GM12878 (cell line): ENCODE measurements around the gene PSMD12. TPM values are rescaled to one million over a fixed set of nuclear protein-coding genes. Genes with fewer than 3 reads are reported as not detected.

Source experiments
- ATAC-seq: fragments of 200-7000 bp; cut with Tn5 transposase; 3 replicates; pipeline ENCODE4 v1.9.1; 2020; ENCODE audit warnings: mild to moderate bottlenecking, moderate library complexity
- BruUV-seq: library from RNA; stranded (reverse); fragments of 400-500 nt; replicated peaks from 2 replicates; lab custom pipeline; 2021; lab: Mats Ljungman, UMichigan
- CTCF ChIA-PET: fragments of 300-600 bp; sonication (Branson Sonifier 250); formaldehyde crosslinking; extraction: SDS; loops from one replicate; lab custom pipeline; 2021; ENCODE audit warnings: inconsistent platforms; lab: Yijun Ruan, JAX
- POLR2A ChIA-PET: fragments of 350-600 bp; formaldehyde crosslinking; extraction: SDS; loops from one replicate; lab custom pipeline; 2021; ENCODE audit warnings: inconsistent platforms; lab: Charles Lee
- RAD21 ChIA-PET: fragments of 300-600 bp; sonication (Branson Sonifier 250); formaldehyde crosslinking; loops from one replicate; lab custom pipeline; 2023; ENCODE audit warnings: antibody characterized with exemption; ENCODE audit not compliant: unreplicated experiment; lab: Charles Lee
- SMC1A ChIA-PET: fragments of 300-600 bp; sonication (Branson Sonifier 250); formaldehyde crosslinking; loops from one replicate; lab custom pipeline; 2023; ENCODE audit not compliant: unreplicated experiment, uncharacterized antibody; lab: Charles Lee
- DNase-seq: peaks from one replicate; pipeline ENCODE4 v3.0.0-alpha.2; 2011; ENCODE audit warnings: low read depth, low spot score
- FAIRE-seq: peaks from 3 replicates; lab custom pipeline; 2011; peaks lifted over from hg19 to GRCh38; lab: Jason Lieb, UNC
- H2AFZ ChIP-seq: 2 replicates; pipeline ENCODE4 v1.6.0; 2011; ENCODE audit warnings: low read depth, low read length, control low read depth; ENCODE audit not compliant: control insufficient read depth
- H3K27ac ChIP-seq: 2 replicates; pipeline ENCODE4 v1.5.1; 2011; ENCODE audit warnings: control low read depth; ENCODE audit not compliant: control insufficient read depth, insufficient read depth
- H3K27me3 ChIP-seq, 2 experiments: replicated peaks in 1 of 2; 2 replicates each; pipeline versions ENCODE4 v1.6.0 to v1.6.1; 2011; ENCODE audit warnings: low read length in 1 of 2; ENCODE audit not compliant: control insufficient read depth in 2 of 2, insufficient read depth in 2 of 2
- H3K36me3 ChIP-seq, 2 experiments: 2 replicates each; pipeline ENCODE4 v1.5.1; 2011; ENCODE audit warnings: low read length in 1 of 2; ENCODE audit not compliant: control insufficient read depth in 2 of 2, insufficient read depth in 2 of 2
- H3K4me1 ChIP-seq: 2 replicates; pipeline ENCODE4 v1.6.1; 2011; ENCODE audit warnings: mild to moderate bottlenecking, low read length, moderate library complexity, mixed read lengths; ENCODE audit not compliant: control insufficient read depth, insufficient read depth
- H3K4me2 ChIP-seq: 2 replicates; pipeline ENCODE4 v1.6.0; 2011; ENCODE audit warnings: control low read depth; ENCODE audit not compliant: control insufficient read depth, insufficient read depth
- H3K4me3 ChIP-seq: fragments of 200-600 bp; sonication (generic); 2 replicates; pipeline ENCODE4 v1.5.1; 2016
- H3K79me2 ChIP-seq: 2 replicates; pipeline ENCODE4 v1.6.0; 2011; ENCODE audit warnings: low read length; ENCODE audit not compliant: control insufficient read depth, insufficient read depth
- H3K9ac ChIP-seq: 2 replicates; pipeline ENCODE4 v1.8.0; 2011; ENCODE audit warnings: low read length, control low read depth, mixed read lengths; ENCODE audit not compliant: control insufficient read depth, insufficient read depth
- H3K9me3 ChIP-seq: replicated peaks from 3 replicates; pipeline ENCODE4 v1.5.1; 2011; ENCODE audit warnings: mild to moderate bottlenecking, low read length; ENCODE audit not compliant: control insufficient read depth, insufficient read depth
- H4K20me1 ChIP-seq: 2 replicates; pipeline ENCODE4 v1.6.0; 2011; ENCODE audit not compliant: control insufficient read depth, insufficient read depth
- CBFB ChIP-seq: IDR thresholded peaks from 2 replicates; pipeline ENCODE4 v1.6.1; 2016; ENCODE audit warnings: antibody characterized with exemption, low read depth
- EZH2 ChIP-seq: IDR thresholded peaks from 2 replicates; pipeline ENCODE4 v1.6.1; 2012; ENCODE audit warnings: low read depth, mild to moderate bottlenecking, control low read depth, inconsistent platforms, low read length, borderline replicate concordance; ENCODE audit not compliant: control insufficient read depth
- GATAD2B ChIP-seq: fragments of 450-650 bp; conservative IDR thresholded peaks from 2 replicates; pipeline ENCODE4 v1.6.1; 2017; ENCODE audit warnings: low read depth, mild to moderate bottlenecking, moderate library complexity
- PAX5 ChIP-seq: IDR thresholded peaks from 2 replicates; pipeline ENCODE4 v1.6.1; 2011; ENCODE audit warnings: low read depth, low read length, borderline replicate concordance
- RCOR1 ChIP-seq: conservative IDR thresholded peaks from 2 replicates; pipeline ENCODE4 v1.6.1; 2012; ENCODE audit warnings: low read depth, low read length, improper control_type of control experiment
- RUNX3 ChIP-seq: IDR thresholded peaks from 2 replicates; pipeline ENCODE4 v1.6.1; 2012; ENCODE audit warnings: low read length, inconsistent platforms
- SIX5 ChIP-seq: IDR thresholded peaks from 2 replicates; pipeline ENCODE4 v1.6.1; 2011; ENCODE audit warnings: mild to moderate bottlenecking, low read depth, low read length, moderate library complexity; ENCODE audit not compliant: severe bottlenecking
- SMC3 ChIP-seq: IDR thresholded peaks from 2 replicates; pipeline ENCODE4 v1.6.1; 2011; ENCODE audit warnings: low read length, improper control_type of control experiment, borderline replicate concordance
- SUZ12 ChIP-seq: fragments of 200-600 bp; sonication (generic); IDR thresholded peaks from one replicate; pipeline ENCODE4 v1.6.1; 2018; ENCODE audit warnings: antibody characterized with exemption, mild to moderate bottlenecking; ENCODE audit not compliant: unreplicated experiment
- TBL1XR1 ChIP-seq: IDR thresholded peaks from 2 replicates; pipeline ENCODE4 v1.6.1; 2012; ENCODE audit warnings: low read depth, low read length, improper control_type of control experiment
- ZNF207 ChIP-seq: fragments of 450-650 bp; IDR thresholded peaks from 2 replicates; pipeline ENCODE4 v1.6.1; 2014; ENCODE audit warnings: antibody characterized with exemption, mild to moderate bottlenecking, borderline replicate concordance
- ZNF384 ChIP-seq: IDR thresholded peaks from 2 replicates; pipeline ENCODE4 v1.6.1; 2012; ENCODE audit warnings: low read depth, mild to moderate bottlenecking, low read length, improper control_type of control experiment, borderline replicate concordance
- WGBS: methylation state at CpG from one replicate; pipeline ENCODE4 v1.1.6; 2016; ENCODE audit warnings: low lambda C conversion rate; ENCODE audit not compliant: insufficient replicate concordance, insufficient coverage; ENCODE audit errors: missing lambda C conversion rate; 5-methylcytosine and 5-hydroxymethylcytosine counted together
- in situ Hi-C: fragments of 300-500 bp; cut with MboI; formaldehyde crosslinking; loops from 9 replicates; pipeline ENCODE4 v1.14.3; 2018; ENCODE audit warnings: mixed read lengths
- intact Hi-C: fragments of 100-400 bp; cut with micrococcal nuclease; formaldehyde crosslinking; loops from one replicate; pipeline ENCODE4 v1.14.2; 2022; ENCODE audit not compliant: unreplicated experiment
- polyA plus RNA-seq, 11 experiments: library from polyadenylated mRNA; depleted of rRNA in 4 of 11; unstranded in 6 of 11; stranded (reverse) in 5 of 11; fragments of >200 nt; fragmentation: Nextera tagmentation in 4 of 11; fragmentation: Illumina TruSeq in 1 of 11; extraction: Ambion mirVana in 4 of 11; extraction: Trizol in 1 of 11; gene quantifications; 1 replicate in 1 of 11; 2 replicates in 10 of 11; pipeline versions ENCODE4 v1.2.1 to v1.2.3, GENCODE V29; 2011 to 2016; ENCODE audit warnings: inconsistent platforms in 2 of 11, missing spikeins in 2 of 11, low read depth in 1 of 11
- total RNA-seq, 4 experiments: library from RNA; depleted of rRNA in 3 of 4; stranded (reverse); fragments of >200 nt in 3 of 4; fragmentation: Illumina TruSeq in 1 of 4; extraction: Trizol in 1 of 4; gene quantifications; 2 replicates each; pipeline versions ENCODE4 v1.2.1 to v1.2.3, GENCODE V29; 2013 to 2021
- TF ChIP-seq, protein P1 (sequence below): IDR thresholded peaks from 2 replicates; pipeline ENCODE4 v1.6.1; 2011; ENCODE audit warnings: mild to moderate bottlenecking, low read depth, low read length, moderate library complexity; ENCODE audit not compliant: insufficient replicate concordance
- TF ChIP-seq, protein P2 (sequence below): fragments of 450-650 bp; formaldehyde crosslinking; IDR thresholded peaks from 2 replicates; pipeline ENCODE4 v1.4.0; 2022; ENCODE audit warnings: mild to moderate bottlenecking, moderate library complexity

PSMD12 gene
- total and polyA plus RNA-seq, 10 of the 15 experiments (the other 5 are each of a cell fraction or from before 2014, with no cell fraction given) = 19.8 to 149 (median 47.5) TPM

DNA sequence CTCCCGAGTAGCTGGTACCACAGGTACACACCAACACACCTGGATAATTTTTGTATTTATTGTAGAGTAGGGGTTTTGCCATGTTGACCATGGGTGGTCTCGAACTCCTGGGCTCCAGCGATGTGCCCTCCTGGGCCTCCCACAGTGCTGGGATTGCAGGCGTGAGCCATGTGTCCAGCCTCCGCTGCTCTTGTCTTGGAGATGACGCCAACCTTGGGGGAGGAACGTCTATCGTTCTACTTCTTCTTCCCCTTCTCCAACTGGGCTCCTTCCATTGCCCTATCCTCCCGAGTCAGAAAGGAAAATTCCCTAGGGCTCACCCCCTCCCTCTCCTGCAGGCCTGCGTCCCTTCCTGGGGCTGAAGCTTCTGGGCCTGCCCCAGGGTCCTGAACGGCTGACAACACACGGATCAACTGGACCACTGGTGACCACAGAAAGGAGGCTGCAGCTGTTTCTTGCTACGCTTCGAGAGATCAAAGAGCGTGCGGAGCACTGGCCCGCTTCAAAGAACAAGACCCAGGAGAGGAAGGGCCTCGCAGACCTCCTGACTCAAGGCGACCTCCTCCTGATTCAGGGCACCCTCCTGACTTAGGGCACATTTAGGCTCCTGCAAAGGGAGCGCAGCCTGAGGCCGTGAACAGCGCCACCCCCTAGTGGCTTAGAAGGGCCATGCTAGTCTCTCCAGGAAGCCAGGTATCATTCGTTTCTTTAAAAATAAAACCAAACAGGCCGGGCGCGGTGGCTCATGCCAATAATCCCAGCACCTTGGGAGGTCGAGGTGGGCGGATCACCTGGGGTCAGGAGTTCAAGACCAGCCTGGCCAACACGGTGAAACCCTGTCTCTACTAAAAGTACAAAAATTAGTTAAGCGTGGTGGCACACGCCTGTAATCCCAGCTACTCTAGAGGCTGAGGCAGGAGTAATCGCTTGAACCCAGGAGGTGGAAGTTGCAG is 72.8 kb downstream of the PSMD12 start:
- DNase-seq (peak; percentile 4), FAIRE-seq (peak; percentile 96), ATAC-seq (peak; percentile 100)
- Histone ChIP-seq H3K27me3 (no peaks in the 10 kb centered on the region), H3K4me1 (no peaks in the 10 kb centered on the region), H3K4me3 (no peak overlapping the region), H3K79me2 (no peaks in the 10 kb centered on the region), H4K20me1 (no peaks in the 10 kb centered on the region), H3K9ac (no peak overlapping the region), H3K36me3 (no peaks in the 10 kb centered on the region), H3K4me2 (peak overlapping the region; percentile 17; the same call in 1 of the 2 replicates), H3K27ac (no peak overlapping the region), H2AFZ (peak overlapping the region; percentile 63), H3K9me3 (no peaks in the 10 kb centered on the region)
- BruUV-seq = no TSS peak
- POLR2A ChIA-PET = interaction anchor here (0.5 to 0.6 kb wide), 3 partner anchors 226 to 562 kb away, joined by 3 to 5 read pairs (median 5); no protein-coding TSS in a partner anchor
- 14% methylated on average over 31 of the region's 32 CpGs for WGBS
- RAD21 ChIA-PET = interaction anchor here (0.6 to 1.7 kb wide), 6 partner anchors 65 to 867 kb away, joined by 3 to 6 read pairs (median 4); no protein-coding TSS in a partner anchor
- in situ Hi-C loops (loop anchor here (10.0 kb wide), 1 partner anchor 569 kb away; no protein-coding TSS in a partner anchor), intact Hi-C loops (loop anchor here (5.0 kb wide), 1 partner anchor 576 kb away; no protein-coding TSS in a partner anchor)
- SMC1A ChIA-PET = interaction anchor here (0.7 to 2.2 kb wide), 6 partner anchors 163 to 579 kb away, joined by 3 to 6 read pairs (median 3); no protein-coding TSS in a partner anchor
- CTCF ChIA-PET = interaction anchor here (0.6 to 2.5 kb wide), 17 partner anchors 10 to 1706 kb away, joined by 3 to 10 read pairs (median 3); no protein-coding TSS in a partner anchor
- TF ChIP-seq PAX5 = no peak
- TF ChIP-seq EZH2 = no peak
- TF ChIP-seq, protein P1, sequence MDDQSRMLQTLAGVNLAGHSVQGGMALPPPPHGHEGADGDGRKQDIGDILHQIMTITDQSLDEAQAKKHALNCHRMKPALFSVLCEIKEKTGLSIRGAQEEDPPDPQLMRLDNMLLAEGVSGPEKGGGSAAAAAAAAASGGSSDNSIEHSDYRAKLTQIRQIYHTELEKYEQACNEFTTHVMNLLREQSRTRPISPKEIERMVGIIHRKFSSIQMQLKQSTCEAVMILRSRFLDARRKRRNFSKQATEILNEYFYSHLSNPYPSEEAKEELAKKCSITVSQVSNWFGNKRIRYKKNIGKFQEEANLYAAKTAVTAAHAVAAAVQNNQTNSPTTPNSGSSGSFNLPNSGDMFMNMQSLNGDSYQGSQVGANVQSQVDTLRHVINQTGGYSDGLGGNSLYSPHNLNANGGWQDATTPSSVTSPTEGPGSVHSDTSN = no peak
- no peak; the same call in 1 of the 2 replicates for TF ChIP-seq ZNF384
- TF ChIP-seq SUZ12 = no peak
- TF ChIP-seq, protein P2, sequence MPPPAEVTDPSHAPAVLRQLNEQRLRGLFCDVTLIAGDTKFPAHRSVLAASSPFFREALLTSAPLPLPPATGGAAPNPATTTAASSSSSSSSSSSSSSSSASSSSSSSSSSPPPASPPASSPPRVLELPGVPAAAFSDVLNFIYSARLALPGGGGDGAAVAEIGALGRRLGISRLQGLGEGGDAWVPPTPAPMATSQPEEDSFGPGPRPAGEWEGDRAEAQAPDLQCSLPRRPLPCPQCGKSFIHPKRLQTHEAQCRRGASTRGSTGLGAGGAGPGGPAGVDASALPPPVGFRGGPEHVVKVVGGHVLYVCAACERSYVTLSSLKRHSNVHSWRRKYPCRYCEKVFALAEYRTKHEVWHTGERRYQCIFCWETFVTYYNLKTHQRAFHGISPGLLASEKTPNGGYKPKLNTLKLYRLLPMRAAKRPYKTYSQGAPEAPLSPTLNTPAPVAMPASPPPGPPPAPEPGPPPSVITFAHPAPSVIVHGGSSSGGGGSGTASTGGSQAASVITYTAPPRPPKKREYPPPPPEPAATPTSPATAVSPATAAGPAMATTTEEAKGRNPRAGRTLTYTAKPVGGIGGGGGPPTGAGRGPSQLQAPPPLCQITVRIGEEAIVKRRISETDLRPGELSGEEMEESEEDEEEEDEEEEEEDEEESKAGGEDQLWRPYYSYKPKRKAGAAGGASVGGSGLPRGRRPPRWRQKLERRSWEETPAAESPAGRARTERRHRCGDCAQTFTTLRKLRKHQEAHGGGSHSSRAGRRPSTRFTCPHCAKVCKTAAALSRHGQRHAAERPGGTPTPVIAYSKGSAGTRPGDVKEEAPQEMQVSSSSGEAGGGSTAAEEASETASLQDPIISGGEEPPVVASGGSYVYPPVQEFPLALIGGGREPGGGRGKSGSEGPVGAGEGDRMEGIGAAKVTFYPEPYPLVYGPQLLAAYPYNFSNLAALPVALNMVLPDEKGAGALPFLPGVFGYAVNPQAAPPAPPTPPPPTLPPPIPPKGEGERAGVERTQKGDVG (CRISPR knock-in tag) = no peak
- TF ChIP-seq RCOR1 = no peak
- no peak for TF ChIP-seq ZNF207
- no peak for TF ChIP-seq GATAD2B
- no peak for TF ChIP-seq TBL1XR1
- TF ChIP-seq RUNX3 = 0 out of 2 replicates have a peak, but pooled peaks have one; percentile 22
- no peak for TF ChIP-seq SIX5
- TF ChIP-seq CBFB = no peak
- TF ChIP-seq SMC3 = peak; percentile 59; the same call in 1 of the 2 replicates
